HG03064 (cell line): Measurements from ENCODE around the gene OR51S1.
"Not testable (repeated sequence)": the region's sequence is repeated elsewhere in the genome, so short reads cannot be mapped to it uniquely, and the experiment has no call there.

Experiments
- ATAC-seq: cut with Tn5 transposase; IDR thresholded peaks from one replicate; pipeline ENCODE4 v1.9.1; 2021; ENCODE audit warnings: low read depth; ENCODE audit not compliant: unreplicated experiment

Gene OR51S1, protein sequence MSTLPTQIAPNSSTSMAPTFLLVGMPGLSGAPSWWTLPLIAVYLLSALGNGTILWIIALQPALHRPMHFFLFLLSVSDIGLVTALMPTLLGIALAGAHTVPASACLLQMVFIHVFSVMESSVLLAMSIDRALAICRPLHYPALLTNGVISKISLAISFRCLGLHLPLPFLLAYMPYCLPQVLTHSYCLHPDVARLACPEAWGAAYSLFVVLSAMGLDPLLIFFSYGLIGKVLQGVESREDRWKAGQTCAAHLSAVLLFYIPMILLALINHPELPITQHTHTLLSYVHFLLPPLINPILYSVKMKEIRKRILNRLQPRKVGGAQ

GRCh38 chr11:4848908-4849532 lies at the start of gene OR51S1:
Gene OR51S1, minus strand, starts transcription at chr11:4849208. Its CDS starts 0 bp downstream, at chr11:4849208.
- no peak for ATAC-seq

GRCh38 chr11:4891996-4892640 lies 43.1 kb upstream of the OR51S1 start:
- no peak for ATAC-seq

DNA sequence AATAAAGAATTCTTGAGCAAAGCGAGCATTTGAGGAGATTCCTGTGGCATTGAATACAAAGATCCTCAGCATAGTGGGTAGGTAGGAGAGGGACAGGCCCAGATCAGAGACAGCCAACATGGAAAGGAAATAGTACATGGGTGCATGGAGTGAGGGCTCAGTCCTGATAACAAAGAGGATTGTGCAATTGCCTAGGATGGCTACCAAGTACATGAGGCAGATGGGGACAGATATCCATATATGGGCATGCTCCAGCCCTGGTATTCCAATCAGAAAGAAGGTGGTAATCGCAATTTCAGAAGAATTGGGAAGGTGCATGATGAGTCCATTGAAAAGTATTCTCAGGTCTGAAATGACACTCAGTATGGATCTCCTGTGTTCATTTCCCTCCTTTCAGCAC lies 41.3 kb upstream of the OR51S1 start:
- no peak for ATAC-seq

DNA sequence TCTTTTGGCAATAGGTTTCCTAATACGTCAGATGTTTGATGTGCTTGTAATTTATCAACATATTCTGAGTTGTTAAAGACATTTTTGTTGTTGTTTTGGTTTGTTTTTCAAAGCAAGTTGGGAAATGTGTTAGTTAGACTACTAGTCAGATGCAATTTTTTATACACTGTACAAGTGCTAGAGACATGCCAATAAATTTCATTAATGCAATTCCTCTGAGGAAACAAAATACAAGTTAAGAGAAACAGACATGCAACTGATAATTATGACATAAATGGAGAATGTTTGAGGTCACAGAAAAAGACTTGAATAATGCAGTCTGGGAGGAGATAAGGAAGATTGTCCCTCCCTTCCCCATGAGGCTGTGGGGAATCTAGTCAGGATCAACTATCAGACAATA lies 38.6 kb upstream of the OR51S1 start:
- ATAC-seq, result no peak

GRCh38 chr11:4886186-4886585 lies 37.2 kb upstream of the OR51S1 start:
- ATAC-seq, result no peak

- ATAC-seq, result no peak
These were observed 35.4 kb upstream of the OR51S1 start for GRCh38 chr11:4884361-4884760.

- ATAC-seq, result no peak
These were observed 33.5 kb upstream of the OR51S1 start for GRCh38 chr11:4882543-4882942.

DNA sequence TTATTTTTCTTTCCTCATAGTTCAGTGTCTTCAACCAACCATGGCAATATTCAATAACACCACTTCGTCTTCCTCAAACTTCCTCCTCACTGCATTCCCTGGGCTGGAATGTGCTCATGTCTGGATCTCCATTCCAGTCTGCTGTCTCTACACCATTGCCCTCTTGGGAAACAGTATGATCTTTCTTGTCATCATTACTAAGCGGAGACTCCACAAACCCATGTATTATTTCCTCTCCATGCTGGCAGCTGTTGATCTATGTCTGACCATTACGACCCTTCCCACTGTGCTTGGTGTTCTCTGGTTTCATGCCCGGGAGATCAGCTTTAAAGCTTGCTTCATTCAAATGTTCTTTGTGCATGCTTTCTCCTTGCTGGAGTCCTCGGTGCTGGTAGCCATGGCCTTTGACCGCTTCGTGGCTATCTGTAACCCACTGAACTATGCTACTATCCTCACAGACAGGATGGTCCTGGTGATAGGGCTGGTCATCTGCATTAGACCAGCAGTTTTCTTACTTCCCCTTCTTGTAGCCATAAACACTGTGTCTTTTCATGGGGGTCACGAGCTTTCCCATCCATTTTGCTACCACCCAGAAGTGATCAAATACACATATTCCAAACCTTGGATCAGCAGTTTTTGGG lies 33.0 kb upstream of the OR51S1 start, which contains the start of gene OR51T1:
OR51T1 (plus strand) TSS at position 41 of the 641 bp plus-strand sequence; CDS start at position 41, 0 bp downstream.
- no peak for ATAC-seq

DNA sequence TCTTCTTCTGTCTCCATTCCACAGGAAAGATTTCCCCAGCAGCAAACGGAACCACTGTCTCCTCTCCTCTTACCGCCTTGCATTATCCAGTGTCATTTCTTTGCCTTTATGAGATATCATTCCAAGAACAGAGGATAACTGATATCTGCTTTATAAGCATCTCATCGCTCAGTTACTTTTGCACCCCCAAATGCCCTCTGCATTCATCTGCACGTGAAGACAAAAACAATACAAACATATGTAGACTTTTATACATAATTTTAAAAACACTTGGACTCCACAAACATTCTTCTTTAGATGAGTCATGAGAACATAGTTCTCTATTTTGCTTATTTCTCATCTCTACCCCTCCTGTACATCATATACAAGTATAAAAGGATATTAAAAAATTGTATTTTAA lies 32.2 kb upstream of the OR51S1 start:
- no peak for ATAC-seq

- ATAC-seq, result no peak
These were observed 16.8 kb upstream of the OR51S1 start for GRCh38 chr11:4865855-4866254.

- no peak for ATAC-seq
These were observed 14.9 kb upstream of the OR51S1 start for GRCh38 chr11:4863876-4864275.

DNA sequence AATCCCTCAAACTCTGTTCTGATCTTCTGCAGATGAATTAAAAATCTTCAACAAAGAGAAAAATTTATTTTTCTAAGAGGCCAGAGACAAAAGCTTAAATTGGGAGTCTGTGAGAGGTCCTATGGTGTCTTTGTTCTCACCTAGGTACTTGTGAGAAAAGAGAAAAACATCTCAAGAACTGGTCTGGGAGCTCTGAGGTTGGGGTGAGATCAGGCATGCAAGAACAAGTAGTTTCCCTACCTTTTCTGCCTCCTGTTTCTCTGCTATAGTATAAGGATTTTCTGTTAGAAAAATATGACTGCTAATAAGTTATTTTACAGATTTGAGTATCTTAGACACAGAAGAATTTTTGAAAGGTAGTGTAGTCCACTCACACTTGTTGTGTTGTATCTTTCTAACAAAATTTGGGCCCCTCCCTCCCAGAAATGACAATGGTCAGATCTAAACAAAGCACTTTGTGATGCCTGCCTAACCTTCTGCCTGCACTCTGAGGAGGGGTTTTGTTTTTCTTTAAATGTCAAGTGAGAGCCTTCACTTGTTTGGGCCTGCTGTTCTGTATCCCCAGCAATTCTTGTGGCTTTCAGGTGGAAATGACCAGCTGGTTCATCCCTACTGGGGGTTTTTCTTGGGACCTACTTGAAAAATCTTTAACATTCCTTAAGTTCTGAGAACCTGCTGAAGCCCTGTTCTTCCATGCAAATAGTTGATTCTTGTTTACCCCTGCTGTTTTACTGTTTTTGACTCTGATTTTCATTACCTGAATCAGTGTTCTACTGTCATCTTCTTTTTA lies 13.6 kb upstream of the OR51S1 start:
- ATAC-seq, result no peak

GRCh38 chr11:4854286-4854685 lies 5.3 kb upstream of the OR51S1 start:
- not testable (repeated sequence) for ATAC-seq

GRCh38 chr11:4851033-4851432 lies 2.0 kb upstream of the OR51S1 start:
- ATAC-seq, result no peak

GRCh38 chr11:4839851-4840549 lies 9.0 kb downstream of the OR51S1 start:
- ATAC-seq, result no peak

- no peak for ATAC-seq
These were observed 18.1 kb downstream of the OR51S1 start for GRCh38 chr11:4830909-4831308.

- ATAC-seq, result no peak
These were observed 18.7 kb downstream of the OR51S1 start for GRCh38 chr11:4830346-4830745.

DNA sequence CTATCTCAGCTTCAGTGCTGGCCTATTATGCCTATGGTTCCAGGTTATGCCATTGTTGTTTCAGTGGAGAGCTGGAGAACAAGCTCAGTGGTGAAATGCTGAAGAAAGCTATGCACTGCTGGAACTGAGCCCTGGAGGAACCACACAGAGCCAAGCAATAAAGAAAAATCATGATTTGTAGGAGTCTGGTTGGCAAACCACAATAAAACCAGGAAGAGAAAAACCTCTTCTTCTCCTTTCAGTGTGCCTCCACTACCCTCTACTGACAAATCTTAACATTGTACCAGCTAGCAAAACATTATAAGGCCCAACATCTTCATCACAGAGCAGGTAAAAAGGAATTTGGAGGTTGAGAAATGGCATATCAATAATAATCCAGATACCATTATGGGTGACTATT lies 22.6 kb downstream of the OR51S1 start:
- no peak for ATAC-seq

DNA sequence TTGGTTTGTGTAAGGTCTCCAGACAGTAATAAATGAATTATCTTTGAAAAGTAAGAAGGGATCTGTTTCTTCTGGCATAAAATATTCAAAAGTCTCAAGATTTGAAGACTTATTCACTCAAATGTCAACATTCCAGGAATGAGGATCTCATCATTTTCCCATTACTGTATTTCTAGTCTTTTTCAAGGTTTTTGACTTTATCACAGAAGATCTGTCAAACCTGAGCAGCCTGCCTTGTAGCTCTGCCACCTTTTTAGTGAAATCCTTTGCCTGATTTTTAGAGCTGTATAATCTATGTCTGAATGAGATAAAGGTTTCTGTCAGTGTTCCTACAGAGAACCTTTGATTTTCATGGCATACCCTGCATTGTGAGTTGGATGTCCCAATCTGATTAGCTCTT lies 23.9 kb downstream of the OR51S1 start:
- ATAC-seq, result no peak

GRCh38 chr11:4821021-4821420 lies 28.0 kb downstream of the OR51S1 start, which contains the start of gene OR51F2:
Gene OR51F2, plus strand, starts transcription at chr11:4821321. Its CDS starts 101 bp downstream, at chr11:4821422.
- ATAC-seq, result no peak
